IPS DF 4.7 (cell line): ENCODE results near the gene PPP2R5B.
"Not testable (repeated sequence)": the region's sequence is repeated elsewhere in the genome, so short reads cannot be mapped to it uniquely, and the experiment has no call there.

Source experiments
- DNase-seq: peaks from one replicate; pipeline ENCODE4 v3.0.0-alpha.2; 2013; ENCODE audit warnings: low spot score; ENCODE audit errors: extremely low read depth

PPP2R5B gene

GRCh38 chr11:64974124-64974523, 49.6 kb downstream of the PPP2R5B start:
- no peak for DNase-seq

DNA sequence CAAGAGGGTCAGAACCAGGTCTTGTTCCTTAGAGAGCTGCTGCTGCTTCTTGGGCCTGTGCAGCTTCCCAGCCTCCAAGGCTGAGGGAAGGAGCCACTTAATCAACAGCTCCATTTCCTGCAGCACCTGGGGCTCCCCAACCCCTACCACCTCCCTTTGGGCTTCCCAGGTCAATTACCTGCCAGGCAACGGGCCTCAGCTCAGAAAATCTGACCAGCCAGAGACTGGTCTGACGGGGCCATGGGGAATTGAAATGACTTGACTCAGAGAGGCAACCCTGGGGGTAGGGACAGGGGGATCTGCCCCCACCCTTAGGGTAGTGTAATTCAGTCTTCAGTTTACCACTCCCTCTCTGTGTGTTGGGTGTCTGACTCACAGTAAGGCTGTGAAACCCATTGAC, 52.2 kb downstream of the PPP2R5B start:
- DNase-seq = no peak

GRCh38 chr11:64983339-64983738, 58.9 kb downstream of the PPP2R5B start:
- not testable (repeated sequence) for DNase-seq
